HCT116 (cell line): ENCODE results near the gene ZFP92.

ENCODE experiments used
- CTCF ChIP-seq, 3 experiments: fragments of 200-600 bp in 1 of 3; sonication (generic) in 1 of 3; IDR thresholded peaks in 2 of 3; conservative IDR thresholded peaks in 1 of 3; 2 replicates each; pipeline ENCODE4 v1.5.1; 2012 to 2017; ENCODE audit warnings: low read depth in 2 of 3, low read length in 2 of 3, antibody characterized with exemption in 1 of 3, borderline replicate concordance in 1 of 3, control low read depth in 1 of 3, mild to moderate bottlenecking in 1 of 3, mixed read lengths in 1 of 3, mixed run types in 1 of 3, moderate library complexity in 1 of 3; ENCODE audit not compliant: insufficient read depth in 1 of 3
- EZH2phosphoT487 ChIP-seq: fragments of 200-600 bp; IDR thresholded peaks from 2 replicates; pipeline ENCODE4 v1.6.1; 2018; ENCODE audit warnings: antibody characterized with exemption, borderline replicate concordance
- MAX ChIP-seq: IDR thresholded peaks from 2 replicates; pipeline ENCODE4 v1.6.1; 2012
- POLR2A ChIP-seq: IDR thresholded peaks from 2 replicates; pipeline ENCODE4 v1.7.0; 2011; ENCODE audit warnings: borderline replicate concordance; ENCODE audit not compliant: insufficient read depth, insufficient read length; ENCODE audit errors: extremely low read depth

GRCh38 chrX:153406903-153407302, 4.4 kb upstream of the ZFP92 start:
- no peak for TF ChIP-seq CTCF (IDR thresholded peaks at IDR 0.05 in 2 of 3, conservative IDR thresholded peaks at IDR 0.05 in 1 of 3; ENCODE audit: borderline replicate concordance in 1 of 3, insufficient read depth in 1 of 3, low read depth in 2 of 3, low read length in 2 of 3)
- no peak for TF ChIP-seq POLR2A
- no peak for TF ChIP-seq EZH2phosphoT487
- no peak for TF ChIP-seq MAX
